ENCODE measurements around the gene N4BP2L2. TPM values are rescaled to one million over a fixed set of nuclear protein-coding genes. Genes with fewer than 3 reads are reported as not detected.

The N4BP2L2 gene
- total and polyA plus RNA-seq, 2 donors (not counting 3 experiments of a cell fraction or from before 2014, with no cell fraction given): 21.7 to 101 TPM

- BruUV-seq (replicated peaks): TSS peak; percentile 27
- Histone ChIP-seq H2AFZ (ENCODE audit: low read depth, low read length) (peak overlapping the region; percentile 4), H3K36me3 (ENCODE audit: control insufficient read depth in 2 of 2, extremely low read depth in 1 of 2, insufficient read depth in 2 of 2, low read length in 2 of 2) (no peaks in the 10 kb centered on the region), H3K4me1 (ENCODE audit: control insufficient read depth, extremely low read depth, insufficient read depth, low read length) (peaks cover 20% of the 10 kb centered on the region), H3K9ac (replicated peaks; ENCODE audit: extremely low read depth, insufficient read depth, low read length) (peak overlapping the region; percentile 96), H3K4me2 (ENCODE audit: insufficient read depth, low read length) (peak overlapping the region; percentile 100), H3K27ac (ENCODE audit: insufficient read depth, low read depth, low read length) (peak overlapping the region; percentile 56), H3K9me1 (replicated peaks; ENCODE audit: control insufficient read depth, extremely low read depth, insufficient read depth, low read length) (no peaks in the 10 kb centered on the region), H3K9me3 (replicated peaks; ENCODE audit: control insufficient read depth, insufficient read depth, low read length) (no peaks in the 10 kb centered on the region), H3K4me3 (replicated peaks in 1 of 3; ENCODE audit: insufficient read depth in 1 of 3, low read depth in 1 of 3, low read length in 3 of 3) (peak overlapping the region; percentile 43 to 98 (median 48)), H3K79me2 (ENCODE audit: control insufficient read depth, insufficient read depth, low read length) (peaks cover 56% of the 10 kb centered on the region), H3K27me3 (ENCODE audit: control insufficient read depth in 2 of 2, insufficient read depth in 2 of 2, low read length in 2 of 2) (peaks cover 0 to 1% of the 10 kb centered on the region in 2 experiments), H4K20me1 (replicated peaks; ENCODE audit: control insufficient read depth, extremely low read depth, insufficient read depth, low read length) (peaks cover 3% of the 10 kb centered on the region)
- no peak for TF ChIP-seq MAX (IDR thresholded peaks at IDR 0.05; ENCODE audit: insufficient read depth, insufficient read length)
- TF ChIP-seq POLR2A (IDR thresholded peaks at IDR 0.05; ENCODE audit: low read depth, low read length): no peak
- TF ChIP-seq EZH2 (IDR thresholded peaks at IDR 0.05; ENCODE audit: borderline replicate concordance, low read depth, low read length, severe bottlenecking): no peak
- no peak for TF ChIP-seq JUN (IDR thresholded peaks at IDR 0.05; ENCODE audit: borderline replicate concordance, insufficient read depth, insufficient read length, low read depth)
- TF ChIP-seq FOS (IDR thresholded peaks at IDR 0.05; ENCODE audit: borderline replicate concordance, insufficient read depth, low read length): no peak
- intact Hi-C loops (cut with micrococcal nuclease): loop anchor here (1.0 to 10.0 kb wide), 10 partner anchors 49 to 907 kb away; partner anchors contain the start of genes BRCA2, KL, N4BP2L2 and ZAR1L
- ChIA-PET CTCF (interaction anchor here (0.6 to 3.3 kb wide), 17 partner anchors 9 to 1136 kb away, joined by 3 to 70 read pairs (median 3); partner anchors contain the start of gene N4BP2L2), POLR2A (no interaction called here)
- peak; percentile 59 for DNase-seq (ENCODE audit: low read depth, low spot score)
- dilution Hi-C loops (cut with MboI; ENCODE audit: extremely low pct_ligation_motif_present, low sequenced_read_pairs): no loop called here
- no peak for FAIRE-seq
These were observed 49.2 kb upstream of the N4BP2L2 start for GRCh38 chr13:32587811-32588170.

GRCh38 chr13:32587011-32587810 lies 48.6 kb upstream of the N4BP2L2 start:
- peak overlapping the region; percentile 96 for H3K9ac ChIP-seq (replicated peaks; ENCODE audit: extremely low read depth, insufficient read depth, low read length)
- no TSS peak for BruUV-seq (replicated peaks)
- intact Hi-C loops (cut with micrococcal nuclease): loop anchor here (1.0 to 10.0 kb wide), 10 partner anchors 48 to 908 kb away; partner anchors contain the start of genes BRCA2, KL, N4BP2L2 and ZAR1L
- peaks cover 0 to 1% of the 10 kb centered on the region in 2 experiments for H3K27me3 ChIP-seq (ENCODE audit: control insufficient read depth in 2 of 2, insufficient read depth in 2 of 2, low read length in 2 of 2)
- peak overlapping the region; percentile 56 for H3K27ac ChIP-seq (ENCODE audit: insufficient read depth, low read depth, low read length)
- peak overlapping the region; percentile 62 for H2AFZ ChIP-seq (ENCODE audit: low read depth, low read length)
- ChIA-PET POLR2A (no interaction called here), CTCF (interaction anchor here (0.6 to 3.3 kb wide), 17 partner anchors 10 to 1137 kb away, joined by 3 to 70 read pairs (median 3); partner anchors contain the start of gene N4BP2L2)
- dilution Hi-C loops (cut with MboI; ENCODE audit: extremely low pct_ligation_motif_present, low sequenced_read_pairs): no loop called here
- H3K36me3 ChIP-seq (ENCODE audit: control insufficient read depth in 2 of 2, extremely low read depth in 1 of 2, insufficient read depth in 2 of 2, low read length in 2 of 2): no peaks in the 10 kb centered on the region
- FAIRE-seq (peak; percentile 35), DNase-seq (ENCODE audit: low read depth, low spot score) (peak; percentile 71)
- peaks cover 20% of the 10 kb centered on the region for H3K4me1 ChIP-seq (ENCODE audit: control insufficient read depth, extremely low read depth, insufficient read depth, low read length)
- peak overlapping the region; percentile 100 for H3K4me2 ChIP-seq (ENCODE audit: insufficient read depth, low read length)
- H3K9me1 ChIP-seq (replicated peaks; ENCODE audit: control insufficient read depth, extremely low read depth, insufficient read depth, low read length): no peaks in the 10 kb centered on the region
- TF ChIP-seq MYC (IDR thresholded peaks at IDR 0.05; ENCODE audit: low read depth, low read length) (no peak), JUN (IDR thresholded peaks at IDR 0.05; ENCODE audit: borderline replicate concordance, insufficient read depth, insufficient read length, low read depth) (no peak), POLR2AphosphoS5 (IDR thresholded peaks at IDR 0.05; ENCODE audit: insufficient read depth, low read depth, low read length) (no peak), POLR2A (IDR thresholded peaks at IDR 0.05; ENCODE audit: low read depth, low read length) (no peak), EZH2 (IDR thresholded peaks at IDR 0.05; ENCODE audit: borderline replicate concordance, low read depth, low read length, severe bottlenecking) (no peak), GATA2 (IDR thresholded peaks at IDR 0.05; ENCODE audit: insufficient read depth, insufficient read length, low read depth, low read length) (no peak), FOS (IDR thresholded peaks at IDR 0.05; ENCODE audit: borderline replicate concordance, insufficient read depth, low read length) (no peak), MAX (IDR thresholded peaks at IDR 0.05; ENCODE audit: insufficient read depth, insufficient read length) (no peak), CTCF (IDR thresholded peaks at IDR 0.05; ENCODE audit: extremely low read depth in 1 of 2, insufficient read depth in 1 of 2, low read depth in 1 of 2, low read length in 2 of 2) (no peak)
- peaks cover 50% of the 10 kb centered on the region for H3K79me2 ChIP-seq (ENCODE audit: control insufficient read depth, insufficient read depth, low read length)
- peaks cover 3% of the 10 kb centered on the region for H4K20me1 ChIP-seq (replicated peaks; ENCODE audit: control insufficient read depth, extremely low read depth, insufficient read depth, low read length)
- no peaks in the 10 kb centered on the region for H3K9me3 ChIP-seq (replicated peaks; ENCODE audit: control insufficient read depth, insufficient read depth, low read length)
- H3K4me3 ChIP-seq (replicated peaks in 1 of 3; ENCODE audit: insufficient read depth in 1 of 3, low read depth in 1 of 3, low read length in 3 of 3): peak overlapping the region; percentile 43 to 98 (median 48)
